Mesothelial cell of epicardium (in vitro differentiated cells): ENCODE data around the gene CCDC137. TPM values are rescaled to one million over a fixed set of nuclear protein-coding genes. Genes with fewer than 3 reads are reported as not detected.

Experiments
- DNase-seq, 2 experiments: peaks; one replicate each; pipeline ENCODE4 v3.0.0; 2021; ENCODE audit warnings: low spot score in 2 of 2; ENCODE audit not compliant: unreplicated experiment in 2 of 2
- H3K27ac Mint-ChIP-seq: 2 replicates; pipeline ENCODE4 v1.8.0; 2021; ENCODE audit warnings: mixed read lengths
- H3K27me3 Mint-ChIP-seq: 2 replicates; pipeline ENCODE4 v1.8.0; 2021; ENCODE audit warnings: low read depth, mixed read lengths
- H3K36me3 Mint-ChIP-seq: 2 replicates; pipeline ENCODE4 v1.8.0; 2021; ENCODE audit warnings: mixed read lengths
- H3K4me1 Mint-ChIP-seq: 2 replicates; pipeline ENCODE4 v1.8.0; 2021; ENCODE audit warnings: mixed read lengths
- H3K4me3 Mint-ChIP-seq: 2 replicates; pipeline ENCODE4 v1.8.0; 2021; ENCODE audit warnings: mild to moderate bottlenecking, moderate library complexity, mixed read lengths
- H3K9me3 Mint-ChIP-seq: 2 replicates; pipeline ENCODE4 v1.8.0; 2021; ENCODE audit warnings: mixed read lengths
- total RNA-seq: library from RNA; stranded (reverse); gene quantifications from 3 replicates; pipeline ENCODE4 v1.2.1, GENCODE V29; 2021
- TF ChIP-seq, protein P1 (sequence below): fragments of 200-600 bp; sonication (generic); IDR thresholded peaks from one replicate; pipeline ENCODE4 v1.5.0; 2021; ENCODE audit warnings: antibody characterized with exemption; ENCODE audit not compliant: unreplicated experiment

Gene CCDC137
- total RNA-seq, 1 donor from 2014 or later = 19.6 TPM

DNA sequence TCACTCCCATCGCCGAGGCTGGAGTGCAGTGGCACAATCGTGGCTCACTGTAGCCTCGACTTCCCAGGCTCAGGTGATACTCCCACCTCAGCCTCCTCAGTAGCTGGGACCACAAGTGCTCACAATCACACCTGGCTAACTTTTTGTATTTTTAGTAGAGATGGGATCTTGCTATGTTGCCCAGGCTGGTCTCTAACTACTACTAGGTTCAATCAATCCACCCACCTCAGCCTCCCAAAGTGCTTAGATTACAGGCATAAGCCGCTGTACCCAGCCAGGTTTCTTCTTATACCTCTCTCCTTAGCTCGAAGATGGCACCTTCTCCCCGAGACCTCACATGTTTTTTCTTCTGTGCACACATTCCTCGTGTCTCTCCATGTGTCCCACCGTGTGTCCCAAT lies 26.5 kb upstream of the CCDC137 start:
- DNase-seq = no peak
- Mint-ChIP-seq H3K9me3 (no peaks in the 10 kb centered on the region), H3K4me3 (no peak overlapping the region), H3K36me3 (peaks cover 3% of the 10 kb centered on the region), H3K27me3 (no peaks in the 10 kb centered on the region), H3K4me1 (peaks cover 17% of the 10 kb centered on the region), H3K27ac (no peak overlapping the region)
- TF ChIP-seq, protein P1, sequence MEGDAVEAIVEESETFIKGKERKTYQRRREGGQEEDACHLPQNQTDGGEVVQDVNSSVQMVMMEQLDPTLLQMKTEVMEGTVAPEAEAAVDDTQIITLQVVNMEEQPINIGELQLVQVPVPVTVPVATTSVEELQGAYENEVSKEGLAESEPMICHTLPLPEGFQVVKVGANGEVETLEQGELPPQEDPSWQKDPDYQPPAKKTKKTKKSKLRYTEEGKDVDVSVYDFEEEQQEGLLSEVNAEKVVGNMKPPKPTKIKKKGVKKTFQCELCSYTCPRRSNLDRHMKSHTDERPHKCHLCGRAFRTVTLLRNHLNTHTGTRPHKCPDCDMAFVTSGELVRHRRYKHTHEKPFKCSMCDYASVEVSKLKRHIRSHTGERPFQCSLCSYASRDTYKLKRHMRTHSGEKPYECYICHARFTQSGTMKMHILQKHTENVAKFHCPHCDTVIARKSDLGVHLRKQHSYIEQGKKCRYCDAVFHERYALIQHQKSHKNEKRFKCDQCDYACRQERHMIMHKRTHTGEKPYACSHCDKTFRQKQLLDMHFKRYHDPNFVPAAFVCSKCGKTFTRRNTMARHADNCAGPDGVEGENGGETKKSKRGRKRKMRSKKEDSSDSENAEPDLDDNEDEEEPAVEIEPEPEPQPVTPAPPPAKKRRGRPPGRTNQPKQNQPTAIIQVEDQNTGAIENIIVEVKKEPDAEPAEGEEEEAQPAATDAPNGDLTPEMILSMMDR = no peak

DNA sequence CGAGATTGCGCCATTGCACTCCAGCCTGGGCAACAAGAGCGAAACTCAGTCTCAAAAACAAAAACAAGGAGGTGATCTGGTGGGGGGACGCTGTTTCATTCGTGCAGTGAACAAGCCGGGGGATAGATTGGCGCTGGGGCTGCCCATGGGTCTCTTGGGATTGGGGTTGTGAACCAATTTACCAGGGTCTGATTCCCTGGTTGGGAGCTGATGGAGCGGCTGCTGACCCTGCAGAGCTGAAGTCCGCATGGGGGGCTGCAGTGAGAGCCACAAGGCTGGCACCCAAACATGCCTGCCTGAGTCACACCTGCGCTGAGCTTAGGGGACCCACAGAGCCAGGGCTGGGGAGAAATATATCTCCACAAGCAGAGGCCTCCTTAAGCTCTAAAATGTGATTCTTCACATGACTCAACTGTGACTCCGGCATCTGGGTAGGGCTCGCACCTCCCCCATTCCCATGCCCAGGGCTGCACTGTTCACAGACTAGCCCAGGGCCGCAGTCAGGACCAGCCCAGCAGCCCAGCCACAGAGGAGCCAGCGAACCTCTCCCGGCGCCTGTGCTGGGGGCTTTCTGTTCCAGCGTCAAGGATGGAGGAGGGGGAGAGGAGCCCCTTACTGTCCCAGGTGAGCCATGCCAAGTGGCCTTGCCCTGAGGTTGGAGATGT lies 24.6 kb upstream of the CCDC137 start:
- no peak overlapping the region for H3K4me3 Mint-ChIP-seq
- H3K27me3 Mint-ChIP-seq = no peaks in the 10 kb centered on the region
- peaks cover 7% of the 10 kb centered on the region for H3K4me1 Mint-ChIP-seq
- TF ChIP-seq, protein P1 = no peak
- no peak for DNase-seq
- H3K9me3 Mint-ChIP-seq = no peaks in the 10 kb centered on the region
- H3K27ac Mint-ChIP-seq = no peak overlapping the region
- H3K36me3 Mint-ChIP-seq = peaks cover 2% of the 10 kb centered on the region

DNA sequence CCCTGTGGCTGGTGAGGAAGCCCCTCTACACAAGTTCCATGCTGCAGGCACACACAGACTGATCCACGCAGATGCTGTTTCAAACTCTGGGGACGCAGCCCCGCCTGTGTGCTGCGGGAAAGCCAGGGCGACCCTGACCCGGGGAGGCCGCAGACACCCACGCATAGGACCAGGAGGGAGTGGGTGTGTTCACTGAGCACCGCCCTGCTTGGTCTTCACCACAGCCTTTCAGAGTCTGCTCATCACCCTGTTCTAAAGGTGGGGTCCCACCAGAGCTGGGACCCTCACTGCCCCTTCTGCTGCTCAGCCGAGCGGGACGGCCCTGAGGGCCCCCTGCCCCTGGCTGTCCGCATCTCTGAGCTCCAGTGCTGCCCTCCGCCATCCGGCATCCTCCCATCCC lies 22.0 kb upstream of the CCDC137 start:
- H3K9me3 Mint-ChIP-seq = no peaks in the 10 kb centered on the region
- peaks cover 2% of the 10 kb centered on the region for H3K36me3 Mint-ChIP-seq
- no peak overlapping the region for H3K27ac Mint-ChIP-seq
- TF ChIP-seq, protein P1 = no peak
- no peak overlapping the region for H3K4me3 Mint-ChIP-seq
- no peak for DNase-seq
- H3K4me1 Mint-ChIP-seq = no peaks in the 10 kb centered on the region
- H3K27me3 Mint-ChIP-seq = no peaks in the 10 kb centered on the region

DNA sequence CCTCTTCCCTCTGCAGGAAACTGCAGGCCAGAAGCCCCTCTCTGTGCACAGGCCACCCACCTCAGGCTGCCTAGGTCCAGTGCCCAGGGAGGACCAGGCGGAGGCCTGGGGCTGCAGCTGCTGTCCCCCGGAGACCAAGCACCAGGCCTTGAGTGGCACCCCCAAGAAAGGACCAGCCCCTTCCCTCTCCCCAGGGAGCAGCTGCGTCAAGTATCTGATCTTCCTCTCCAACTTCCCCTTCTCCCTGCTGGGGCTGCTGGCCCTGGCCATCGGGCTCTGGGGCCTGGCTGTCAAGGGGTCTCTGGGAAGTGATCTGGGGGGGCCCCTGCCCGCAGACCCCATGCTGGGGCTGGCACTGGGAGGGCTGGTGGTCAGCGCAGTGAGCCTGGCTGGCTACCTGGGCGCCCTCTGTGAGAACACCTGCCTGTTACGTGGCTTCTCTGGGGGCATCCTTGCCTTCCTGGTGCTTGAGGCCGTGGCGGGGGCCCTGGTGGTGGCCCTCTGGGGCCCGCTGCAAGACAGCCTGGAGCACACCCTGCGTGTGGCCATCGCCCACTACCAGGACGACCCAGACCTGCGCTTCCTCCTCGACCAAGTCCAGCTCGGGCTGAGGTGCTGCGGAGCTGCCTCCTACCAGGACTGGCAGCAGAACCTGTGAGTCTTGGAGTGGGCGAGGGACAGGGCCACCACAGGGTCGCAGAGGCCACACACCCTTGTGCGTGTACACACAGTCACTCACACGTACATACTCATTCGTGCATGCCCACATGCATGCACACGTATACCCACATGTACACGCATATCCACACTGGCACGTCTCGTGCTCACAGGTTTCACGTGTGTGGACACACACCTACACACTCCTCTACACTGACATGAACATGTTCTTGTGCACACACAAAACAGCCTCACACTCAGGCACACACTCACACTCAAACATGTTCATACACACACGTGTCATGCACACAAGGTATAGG lies 21.3 kb upstream of the CCDC137 start:
- no peaks in the 10 kb centered on the region for H3K4me1 Mint-ChIP-seq
- H3K36me3 Mint-ChIP-seq = peaks cover 2% of the 10 kb centered on the region
- TF ChIP-seq, protein P1 = no peak
- H3K4me3 Mint-ChIP-seq = no peak overlapping the region
- no peak overlapping the region for H3K27ac Mint-ChIP-seq
- no peaks in the 10 kb centered on the region for H3K27me3 Mint-ChIP-seq
- no peak for DNase-seq
- H3K9me3 Mint-ChIP-seq = no peaks in the 10 kb centered on the region

DNA sequence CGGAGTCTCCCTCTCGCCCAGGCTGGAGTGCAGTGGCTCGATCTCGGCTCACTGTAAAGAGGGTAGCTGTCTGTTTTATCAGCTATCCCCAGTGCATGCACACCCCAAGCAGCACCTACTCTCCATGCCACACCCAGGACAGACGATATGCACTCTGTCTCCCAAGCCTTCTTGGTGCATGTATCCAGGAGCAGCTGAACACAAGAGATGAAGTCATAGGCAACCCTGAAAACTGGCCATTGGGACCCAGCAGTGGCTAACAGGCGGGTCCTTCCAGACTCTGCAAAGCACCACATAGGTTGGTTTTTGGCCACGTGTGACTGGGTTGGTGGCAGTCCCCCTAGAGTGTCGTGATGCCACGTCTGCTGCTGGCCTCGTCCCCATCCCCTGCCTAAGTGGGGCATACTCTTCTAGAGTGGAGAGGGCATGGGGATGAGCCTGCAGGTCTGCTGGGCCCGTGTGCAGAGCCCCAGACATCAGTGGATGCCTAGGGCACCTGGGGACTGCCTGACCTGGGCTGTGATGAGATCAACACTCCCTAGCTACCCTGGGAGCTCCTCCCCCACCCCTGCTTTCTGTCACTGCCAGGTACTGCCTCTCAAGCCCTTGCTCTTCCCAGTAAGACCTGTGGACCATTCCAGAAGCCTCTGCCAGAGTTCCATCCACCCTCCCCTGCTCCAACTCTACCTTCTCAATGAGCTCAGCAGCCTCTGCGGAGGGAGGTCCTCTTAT lies 19.5 kb upstream of the CCDC137 start:
- Mint-ChIP-seq H3K27ac (no peak overlapping the region), H3K4me3 (no peak overlapping the region), H3K36me3 (no peaks in the 10 kb centered on the region), H3K9me3 (no peaks in the 10 kb centered on the region), H3K27me3 (no peaks in the 10 kb centered on the region), H3K4me1 (peaks cover 5% of the 10 kb centered on the region)
- TF ChIP-seq, protein P1 = no peak
- no peak for DNase-seq
